Suprapubic skin (tissue), 4 donors: ENCODE measurements around the gene MYO10.
A peak's percentile ranks its signal among the peaks of the same experiment; 100 is the strongest.

Experiments
- EP300 ChIP-seq: sonication (generic); formaldehyde crosslinking; IDR thresholded peaks from one replicate; pipeline ENCODE4 v1.6.1; 2017; ENCODE audit warnings: antibody characterized with exemption
- POLR2AphosphoS5 ChIP-seq, 3 donors: sonication (generic); formaldehyde crosslinking; IDR thresholded peaks; one replicate each; pipeline ENCODE4 v1.6.1; 2017; ENCODE audit warnings: antibody characterized with exemption in 3 of 3
- TF ChIP-seq, protein P1 (sequence below), 2 donors: fragments of 200-600 bp in 1 of 2; fragments of 450-650 bp in 1 of 2; sonication (generic) in 1 of 2; IDR thresholded peaks; one replicate each; pipeline ENCODE4 v1.5.1; 2016 to 2019; ENCODE audit warnings: antibody characterized with exemption in 2 of 2, mild to moderate bottlenecking in 1 of 2, moderate library complexity in 1 of 2

GRCh38 chr5:16934123-16934522, 2.0 kb downstream of the MYO10 start:
- TF ChIP-seq, protein P1, sequence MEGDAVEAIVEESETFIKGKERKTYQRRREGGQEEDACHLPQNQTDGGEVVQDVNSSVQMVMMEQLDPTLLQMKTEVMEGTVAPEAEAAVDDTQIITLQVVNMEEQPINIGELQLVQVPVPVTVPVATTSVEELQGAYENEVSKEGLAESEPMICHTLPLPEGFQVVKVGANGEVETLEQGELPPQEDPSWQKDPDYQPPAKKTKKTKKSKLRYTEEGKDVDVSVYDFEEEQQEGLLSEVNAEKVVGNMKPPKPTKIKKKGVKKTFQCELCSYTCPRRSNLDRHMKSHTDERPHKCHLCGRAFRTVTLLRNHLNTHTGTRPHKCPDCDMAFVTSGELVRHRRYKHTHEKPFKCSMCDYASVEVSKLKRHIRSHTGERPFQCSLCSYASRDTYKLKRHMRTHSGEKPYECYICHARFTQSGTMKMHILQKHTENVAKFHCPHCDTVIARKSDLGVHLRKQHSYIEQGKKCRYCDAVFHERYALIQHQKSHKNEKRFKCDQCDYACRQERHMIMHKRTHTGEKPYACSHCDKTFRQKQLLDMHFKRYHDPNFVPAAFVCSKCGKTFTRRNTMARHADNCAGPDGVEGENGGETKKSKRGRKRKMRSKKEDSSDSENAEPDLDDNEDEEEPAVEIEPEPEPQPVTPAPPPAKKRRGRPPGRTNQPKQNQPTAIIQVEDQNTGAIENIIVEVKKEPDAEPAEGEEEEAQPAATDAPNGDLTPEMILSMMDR (IDR thresholded peaks at IDR 0.05) = peak; percentile 22 to 80
- TF ChIP-seq EP300 = no peak
- TF ChIP-seq POLR2AphosphoS5 (IDR thresholded peaks at IDR 0.05) = no peak
